ENCODE measurements around the gene TRAPPC14.

Gene TRAPPC14

GRCh38 chr7:100163006-100163531 is 4.5 kb upstream of the TRAPPC14 start:
- TF ChIP-seq CTCF (IDR thresholded peaks at IDR 0.05; ENCODE audit: low read depth, low read length, missing control alignments) = no peak
- no peak for DNase-seq (ENCODE audit: low read depth)
- H3K4me3 ChIP-seq (ENCODE audit: low read depth, low read length) = no peak overlapping the region

- TF ChIP-seq CTCF (IDR thresholded peaks at IDR 0.05; ENCODE audit: low read depth, low read length, missing control alignments) = no peak
- DNase-seq (ENCODE audit: low read depth) = no peak
- no peak overlapping the region for H3K4me3 ChIP-seq (ENCODE audit: low read depth, low read length)
Observed at GRCh38 chr7:100160067-100160466, 1.5 kb upstream of the TRAPPC14 start.

- peak overlapping the region; percentile 92 for H3K4me3 ChIP-seq (ENCODE audit: low read depth, low read length)
- DNase-seq (ENCODE audit: low read depth) = no peak
- peak; percentile 14 for TF ChIP-seq CTCF (IDR thresholded peaks at IDR 0.05; ENCODE audit: low read depth, low read length, missing control alignments)
Observed at GRCh38 chr7:100159099-100159623, 638 bp upstream of the TRAPPC14 start.

- no peak for DNase-seq (ENCODE audit: low read depth)
- H3K4me3 ChIP-seq (ENCODE audit: low read depth, low read length) = peak overlapping the region; percentile 92
- no peak for TF ChIP-seq CTCF (IDR thresholded peaks at IDR 0.05; ENCODE audit: low read depth, low read length, missing control alignments)
Observed at GRCh38 chr7:100157334-100158228, 942 bp downstream of the TRAPPC14 start.

GRCh38 chr7:100157069-100157333 is 1.5 kb downstream of the TRAPPC14 start:
- DNase-seq (ENCODE audit: low read depth) = no peak
- no peak for TF ChIP-seq CTCF (IDR thresholded peaks at IDR 0.05; ENCODE audit: low read depth, low read length, missing control alignments)
- peak overlapping the region; percentile 92 for H3K4me3 ChIP-seq (ENCODE audit: low read depth, low read length)

- no peak for DNase-seq (ENCODE audit: low read depth)
- H3K4me3 ChIP-seq (ENCODE audit: low read depth, low read length) = peak overlapping the region; percentile 92
- no peak for TF ChIP-seq CTCF (IDR thresholded peaks at IDR 0.05; ENCODE audit: low read depth, low read length, missing control alignments)
Observed at GRCh38 chr7:100156331-100157068, 2.0 kb downstream of the TRAPPC14 start.
